ENCODE results near the gene ARHGEF4. TPM values are rescaled to one million over a fixed set of nuclear protein-coding genes. Genes with fewer than 3 reads are reported as not detected.
A peak's percentile ranks its signal among the peaks of the same experiment; 100 is the strongest.
"Not testable (repeated sequence)": the region's sequence is repeated elsewhere in the genome, so short reads cannot be mapped to it uniquely, and the experiment has no call there.

Gene ARHGEF4
- total RNA-seq, 1 donor from 2014 or later, result 11.1 TPM

DNA sequence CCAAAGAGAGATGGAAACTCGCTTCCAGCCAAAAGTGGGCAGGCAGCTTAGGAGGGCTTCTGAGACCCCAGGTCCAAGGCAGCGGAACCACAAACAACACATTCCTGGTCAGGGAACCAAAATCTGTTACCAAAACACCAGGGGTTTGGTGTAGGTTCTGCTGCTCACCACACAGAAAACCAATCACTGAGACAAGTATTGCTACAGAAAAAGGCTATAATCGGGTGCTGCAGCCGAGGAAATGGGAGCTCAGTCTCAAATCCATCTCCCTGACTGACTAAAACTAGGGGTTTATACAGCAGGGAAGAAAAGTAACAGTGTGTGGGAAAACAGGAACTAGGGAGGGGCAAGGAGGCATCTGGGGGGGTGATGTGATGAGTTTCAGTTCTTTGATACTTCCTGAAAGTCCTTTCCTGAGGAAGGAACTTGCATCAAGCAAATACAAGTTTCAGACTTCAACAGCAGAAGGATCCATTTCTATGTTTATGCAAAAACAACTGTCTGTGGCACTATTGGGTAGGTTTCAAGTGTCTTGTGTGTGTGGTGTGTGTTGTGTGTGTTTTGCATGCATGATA is 148.6 kb downstream of the ARHGEF4 start:
- Histone ChIP-seq H3K4me1 (no peaks in the 10 kb centered on the region), H3K9me3 (no peaks in the 10 kb centered on the region), H3K4me3 (no peak overlapping the region), H3K27me3 (no peaks in the 10 kb centered on the region), H3K36me3 (no peaks in the 10 kb centered on the region), H3K27ac (no peak overlapping the region)
- TF ChIP-seq, protein P1, sequence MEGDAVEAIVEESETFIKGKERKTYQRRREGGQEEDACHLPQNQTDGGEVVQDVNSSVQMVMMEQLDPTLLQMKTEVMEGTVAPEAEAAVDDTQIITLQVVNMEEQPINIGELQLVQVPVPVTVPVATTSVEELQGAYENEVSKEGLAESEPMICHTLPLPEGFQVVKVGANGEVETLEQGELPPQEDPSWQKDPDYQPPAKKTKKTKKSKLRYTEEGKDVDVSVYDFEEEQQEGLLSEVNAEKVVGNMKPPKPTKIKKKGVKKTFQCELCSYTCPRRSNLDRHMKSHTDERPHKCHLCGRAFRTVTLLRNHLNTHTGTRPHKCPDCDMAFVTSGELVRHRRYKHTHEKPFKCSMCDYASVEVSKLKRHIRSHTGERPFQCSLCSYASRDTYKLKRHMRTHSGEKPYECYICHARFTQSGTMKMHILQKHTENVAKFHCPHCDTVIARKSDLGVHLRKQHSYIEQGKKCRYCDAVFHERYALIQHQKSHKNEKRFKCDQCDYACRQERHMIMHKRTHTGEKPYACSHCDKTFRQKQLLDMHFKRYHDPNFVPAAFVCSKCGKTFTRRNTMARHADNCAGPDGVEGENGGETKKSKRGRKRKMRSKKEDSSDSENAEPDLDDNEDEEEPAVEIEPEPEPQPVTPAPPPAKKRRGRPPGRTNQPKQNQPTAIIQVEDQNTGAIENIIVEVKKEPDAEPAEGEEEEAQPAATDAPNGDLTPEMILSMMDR (IDR thresholded peaks at IDR 0.05), result no peak
- DNase-seq (no peak), ATAC-seq (peak; percentile 58)
- intact Hi-C loops (cut with DNase I), result no loop called here

DNA sequence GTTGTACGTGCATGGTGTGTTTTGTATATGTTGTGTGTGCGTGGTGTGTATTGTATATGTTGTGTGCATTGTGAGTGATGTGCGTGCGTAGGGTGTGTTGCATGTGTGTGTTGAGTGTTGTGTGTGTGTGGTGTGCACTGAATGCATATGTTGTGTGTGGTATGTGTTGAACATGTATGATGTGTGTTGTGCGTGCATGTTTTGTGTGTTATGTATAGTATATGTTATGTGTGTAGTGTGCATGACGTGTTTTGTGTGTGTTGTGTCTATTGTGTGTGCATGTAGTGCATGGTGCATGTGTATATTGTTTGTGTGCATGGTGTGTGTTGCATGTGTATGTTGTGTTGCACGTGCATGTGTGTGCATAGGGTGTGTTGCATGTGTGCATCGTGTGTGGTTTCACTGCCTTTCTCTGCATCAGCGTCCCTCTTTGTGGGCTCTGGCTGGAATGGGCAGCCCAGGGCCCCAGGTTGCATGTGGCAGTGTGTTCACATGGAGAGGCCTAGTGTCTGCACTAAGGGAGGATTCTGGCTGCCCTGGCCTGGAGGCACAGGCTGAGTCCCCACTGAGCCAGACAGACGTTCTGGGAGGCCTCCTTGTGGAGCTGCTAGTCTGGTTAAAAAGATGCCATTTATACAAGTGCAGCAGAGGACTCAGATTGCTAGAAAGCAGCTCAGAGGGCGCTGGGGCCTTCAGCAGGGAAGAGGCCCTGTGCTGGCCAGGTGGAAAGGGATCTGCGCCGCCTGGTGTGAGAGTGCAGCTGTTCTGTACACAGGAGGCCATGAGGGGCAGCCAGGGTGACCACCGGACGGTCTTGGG is 149.3 kb downstream of the ARHGEF4 start:
- ATAC-seq (peak; percentile 22), DNase-seq (no peak)
- H3K4me1 ChIP-seq, result no peaks in the 10 kb centered on the region
- TF ChIP-seq, protein P1 (IDR thresholded peaks at IDR 0.05), result no peak
- no peaks in the 10 kb centered on the region for H3K36me3 ChIP-seq
- intact Hi-C loops (cut with DNase I), result no loop called here
- H3K4me3 ChIP-seq, result no peak overlapping the region
- no peak overlapping the region for H3K27ac ChIP-seq
- H3K27me3 ChIP-seq, result no peaks in the 10 kb centered on the region
- H3K9me3 ChIP-seq, result no peaks in the 10 kb centered on the region

DNA sequence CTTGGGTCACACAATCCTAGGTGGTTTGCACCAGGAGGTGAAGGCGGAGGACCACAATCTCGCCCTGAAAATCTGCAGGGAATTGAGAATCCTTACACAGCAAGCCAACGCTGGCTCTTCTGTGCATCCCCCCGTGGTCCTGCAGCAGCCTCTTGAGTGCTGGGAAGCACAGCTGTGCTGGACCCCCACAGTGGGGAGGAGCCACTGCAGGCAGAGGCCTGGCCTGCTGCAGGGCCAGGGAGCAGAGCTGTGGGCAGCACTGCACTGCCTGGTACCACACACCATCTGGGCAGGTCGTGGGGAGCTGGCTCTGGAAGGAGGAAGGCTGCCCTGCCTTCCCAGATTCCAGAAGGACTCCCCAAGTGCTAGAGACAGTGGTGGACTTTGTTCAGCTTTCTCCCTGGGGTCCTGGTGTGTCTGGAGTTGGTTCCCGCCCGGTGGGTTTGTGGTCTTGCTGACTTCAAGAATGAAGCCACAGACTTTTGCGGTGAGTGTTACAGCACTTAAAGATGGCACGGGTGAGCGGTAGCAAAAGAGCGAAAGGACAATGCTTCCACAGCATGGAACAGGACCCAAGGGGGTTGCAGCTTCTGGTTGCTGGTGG is 150.3 kb downstream of the ARHGEF4 start:
- Histone ChIP-seq H3K4me1 (no peaks in the 10 kb centered on the region), H3K27ac (no peak overlapping the region), H3K9me3 (no peaks in the 10 kb centered on the region), H3K36me3 (no peaks in the 10 kb centered on the region), H3K27me3 (no peaks in the 10 kb centered on the region), H3K4me3 (no peak overlapping the region)
- no peak for DNase-seq
- TF ChIP-seq, protein P1 (IDR thresholded peaks at IDR 0.05), result no peak
- ATAC-seq, result peak; percentile 23
- intact Hi-C loops (cut with DNase I), result no loop called here

DNA sequence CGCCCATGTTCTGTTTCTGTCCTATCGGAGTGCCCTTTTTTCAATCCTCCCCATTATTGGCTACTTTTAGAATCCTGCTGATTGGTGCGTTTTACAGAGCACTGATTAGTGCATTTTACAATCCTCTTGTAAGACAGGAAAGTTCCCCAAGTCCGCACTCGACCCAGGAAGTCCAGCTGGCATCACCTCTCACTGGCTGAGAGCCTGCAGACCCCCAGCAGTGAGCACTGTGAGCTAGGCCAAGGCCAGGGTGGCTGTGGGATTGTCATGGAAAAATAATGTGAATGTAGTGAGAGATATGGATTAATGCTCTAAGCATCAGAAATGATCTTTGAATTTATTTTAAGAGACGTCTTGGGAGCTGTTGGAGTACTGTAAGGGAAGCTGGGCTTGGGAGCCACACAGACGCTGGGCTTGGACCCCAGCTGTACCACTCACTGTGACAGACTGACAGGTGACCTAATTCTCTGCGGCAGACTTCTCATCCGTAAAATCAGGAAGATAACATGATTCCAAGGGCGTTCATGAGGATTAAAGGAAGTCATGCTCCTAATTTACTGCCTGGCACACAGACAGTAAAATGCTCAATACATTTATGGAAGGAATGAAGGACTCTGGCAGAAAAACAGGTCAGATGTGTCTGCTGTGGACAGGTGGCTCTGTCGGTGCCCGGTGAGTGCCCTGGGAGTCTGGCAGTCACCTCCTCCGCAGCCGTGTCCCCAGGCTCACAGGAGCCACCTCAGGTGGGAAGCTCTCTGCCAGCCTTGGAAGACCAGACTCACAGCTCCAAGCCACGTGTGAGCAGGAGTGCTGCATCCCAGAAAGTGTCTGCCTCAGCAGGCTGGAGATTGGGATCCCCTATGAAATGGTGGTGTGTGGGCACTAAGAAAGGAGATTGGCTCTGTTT is 151.1 kb downstream of the ARHGEF4 start:
- H3K27me3 ChIP-seq, result no peaks in the 10 kb centered on the region
- TF ChIP-seq, protein P1 (IDR thresholded peaks at IDR 0.05), result no peak
- no peak overlapping the region for H3K27ac ChIP-seq
- no peaks in the 10 kb centered on the region for H3K36me3 ChIP-seq
- H3K4me3 ChIP-seq, result no peak overlapping the region
- DNase-seq (no peak), ATAC-seq (no peak)
- no peaks in the 10 kb centered on the region for H3K4me1 ChIP-seq
- H3K9me3 ChIP-seq, result no peaks in the 10 kb centered on the region
- intact Hi-C loops (cut with DNase I), result no loop called here

DNA sequence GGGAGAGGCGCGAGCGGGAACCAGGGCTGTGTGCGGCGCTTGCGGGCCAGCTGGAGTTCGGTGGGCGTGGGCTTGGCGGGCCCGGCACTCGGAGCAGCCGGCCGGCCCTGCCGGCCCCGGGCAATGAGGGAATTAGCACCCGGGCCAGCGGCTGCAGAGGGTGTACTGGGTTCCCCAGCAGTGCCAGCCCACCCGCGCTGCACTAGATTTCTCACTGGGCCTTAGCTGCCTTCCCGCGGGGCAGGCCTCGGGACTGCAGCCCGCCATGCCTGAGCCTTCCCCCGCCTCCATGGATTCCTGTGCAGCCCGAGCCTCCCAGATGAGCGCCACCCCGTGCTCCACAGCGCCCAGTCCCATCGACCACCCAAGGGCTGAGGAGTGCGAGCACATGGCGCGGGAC is 154.7 kb downstream of the ARHGEF4 start:
- H3K27me3 ChIP-seq; ATAC-seq; H3K4me3 ChIP-seq; intact Hi-C loops (cut with DNase I); DNase-seq; H3K9me3 ChIP-seq; H3K36me3 ChIP-seq; H3K27ac ChIP-seq; H3K4me1 ChIP-seq: not testable (repeated sequence)

DNA sequence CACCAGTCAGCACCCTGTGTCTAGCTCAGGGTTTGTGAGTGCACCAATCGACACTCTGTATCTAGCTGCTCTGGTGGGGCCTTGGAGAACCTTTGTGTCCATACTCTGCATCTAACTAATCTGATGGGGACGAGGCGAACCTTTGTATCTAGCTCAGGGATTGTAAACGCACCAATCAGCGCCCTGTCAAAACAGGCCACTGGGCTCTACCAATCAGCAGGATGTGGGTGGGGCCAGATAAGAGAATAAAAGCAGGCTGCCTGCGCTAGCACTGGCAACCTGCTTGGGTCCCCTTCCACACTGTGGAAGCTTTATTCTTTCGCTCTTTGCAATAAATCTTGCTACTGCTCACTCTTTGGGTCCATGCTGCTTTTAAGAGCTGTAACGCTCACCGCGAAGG is 155.3 kb downstream of the ARHGEF4 start:
- not testable (repeated sequence) for H3K4me3 ChIP-seq

More for the DNA sequence above, 155.3 kb downstream of the ARHGEF4 start:
- H3K27ac ChIP-seq; intact Hi-C loops (cut with DNase I); DNase-seq; H3K4me1 ChIP-seq; ATAC-seq; H3K36me3 ChIP-seq; H3K9me3 ChIP-seq; H3K27me3 ChIP-seq: not testable (repeated sequence)
